Fibroblast of villous mesenchyme (primary cell): Measurements from ENCODE around the gene NEGR1. TPM values are rescaled to one million over a fixed set of nuclear protein-coding genes. Genes with fewer than 3 reads are reported as not detected.
A peak's percentile ranks its signal among the peaks of the same experiment; 100 is the strongest.

Source experiments
- DNase-seq: peaks from one replicate; pipeline ENCODE4 v3.0.0-alpha.2; 2010; ENCODE audit warnings: low read depth
- H3K4me3 ChIP-seq: 2 replicates; pipeline ENCODE4 v1.5.1; 2011; ENCODE audit warnings: low read depth, mild to moderate bottlenecking, low read length
- CTCF ChIP-seq: IDR thresholded peaks from 2 replicates; pipeline ENCODE4 v1.5.1; 2012; ENCODE audit warnings: low read depth, mild to moderate bottlenecking, low read length; ENCODE audit not compliant: insufficient read depth
- total RNA-seq: library from RNA; depleted of rRNA; stranded (reverse); fragments of >200 nt; gene quantifications from 2 replicates; pipeline ENCODE4 v1.2.3, GENCODE V29; 2012

The NEGR1 gene
- total RNA-seq, 1 donor = 13.8 TPM

- TF ChIP-seq CTCF = peak; percentile 58
- no peak overlapping the region for H3K4me3 ChIP-seq
- peak; percentile 43 for DNase-seq
Observed at GRCh38 chr1:72037745-72038343, 244.5 kb downstream of the NEGR1 start.

GRCh38 chr1:72034827-72035226 is 247.5 kb downstream of the NEGR1 start:
- H3K4me3 ChIP-seq = no peak overlapping the region
- TF ChIP-seq CTCF = no peak
- DNase-seq = no peak

- no peak overlapping the region for H3K4me3 ChIP-seq
- no peak for TF ChIP-seq CTCF
- DNase-seq = no peak
Observed at GRCh38 chr1:72023063-72023930, 259.0 kb downstream of the NEGR1 start.

GRCh38 chr1:72018562-72018961 is 263.8 kb downstream of the NEGR1 start:
- no peak overlapping the region for H3K4me3 ChIP-seq
- TF ChIP-seq CTCF = no peak
- DNase-seq = no peak

GRCh38 chr1:72015006-72015405 is 267.3 kb downstream of the NEGR1 start:
- H3K4me3 ChIP-seq = no peak overlapping the region
- DNase-seq = no peak
- no peak for TF ChIP-seq CTCF

- DNase-seq = no peak
- no peak overlapping the region for H3K4me3 ChIP-seq
- TF ChIP-seq CTCF = no peak
Observed at GRCh38 chr1:72013161-72013560, 269.2 kb downstream of the NEGR1 start.
